ENCODE results near the gene TMEM150B.
A peak's percentile ranks its signal among the peaks of the same experiment; 100 is the strongest.

The TMEM150B gene

DNA sequence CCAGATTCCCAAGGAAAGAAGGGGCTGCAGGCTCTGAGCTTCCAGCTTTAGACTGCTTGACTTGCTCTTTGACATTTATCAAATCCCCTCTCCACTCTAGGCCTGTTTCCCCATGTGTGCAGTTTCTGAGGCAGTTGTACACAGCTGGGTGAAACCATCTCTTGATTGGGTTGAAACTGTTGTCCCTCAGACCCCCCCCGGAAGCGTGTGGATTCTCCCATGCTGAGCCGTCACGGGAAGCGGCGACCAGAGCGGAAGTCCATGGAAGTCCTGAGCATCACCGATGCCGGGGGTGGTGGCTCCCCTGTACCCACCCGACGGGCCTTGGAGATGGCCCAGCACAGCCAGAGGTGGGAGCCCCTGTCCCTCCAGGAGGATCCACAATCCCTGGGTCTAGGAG is 21.7 kb downstream of the TMEM150B start:
- no peak for DNase-seq

DNA sequence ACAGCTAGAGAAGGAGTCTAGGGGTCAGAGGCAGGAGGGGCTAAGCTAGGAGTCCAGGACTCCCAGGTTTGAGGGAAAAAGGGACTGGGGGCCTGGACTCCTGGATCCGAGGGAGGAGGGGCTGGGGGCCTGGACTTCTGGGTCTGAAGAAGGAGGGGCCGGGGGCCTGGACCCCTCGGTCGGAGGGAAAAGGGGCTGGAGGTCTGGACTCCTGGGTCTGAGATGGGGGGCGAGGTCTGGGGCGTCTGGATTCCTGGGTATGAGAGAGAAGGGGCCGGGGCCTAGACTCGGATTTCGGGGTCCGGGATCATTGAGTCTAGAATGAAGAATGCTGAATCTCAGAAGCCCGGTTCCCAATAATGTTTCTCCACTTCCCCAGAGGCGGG is 22.8 kb downstream of the TMEM150B start:
- no peak for DNase-seq

DNA sequence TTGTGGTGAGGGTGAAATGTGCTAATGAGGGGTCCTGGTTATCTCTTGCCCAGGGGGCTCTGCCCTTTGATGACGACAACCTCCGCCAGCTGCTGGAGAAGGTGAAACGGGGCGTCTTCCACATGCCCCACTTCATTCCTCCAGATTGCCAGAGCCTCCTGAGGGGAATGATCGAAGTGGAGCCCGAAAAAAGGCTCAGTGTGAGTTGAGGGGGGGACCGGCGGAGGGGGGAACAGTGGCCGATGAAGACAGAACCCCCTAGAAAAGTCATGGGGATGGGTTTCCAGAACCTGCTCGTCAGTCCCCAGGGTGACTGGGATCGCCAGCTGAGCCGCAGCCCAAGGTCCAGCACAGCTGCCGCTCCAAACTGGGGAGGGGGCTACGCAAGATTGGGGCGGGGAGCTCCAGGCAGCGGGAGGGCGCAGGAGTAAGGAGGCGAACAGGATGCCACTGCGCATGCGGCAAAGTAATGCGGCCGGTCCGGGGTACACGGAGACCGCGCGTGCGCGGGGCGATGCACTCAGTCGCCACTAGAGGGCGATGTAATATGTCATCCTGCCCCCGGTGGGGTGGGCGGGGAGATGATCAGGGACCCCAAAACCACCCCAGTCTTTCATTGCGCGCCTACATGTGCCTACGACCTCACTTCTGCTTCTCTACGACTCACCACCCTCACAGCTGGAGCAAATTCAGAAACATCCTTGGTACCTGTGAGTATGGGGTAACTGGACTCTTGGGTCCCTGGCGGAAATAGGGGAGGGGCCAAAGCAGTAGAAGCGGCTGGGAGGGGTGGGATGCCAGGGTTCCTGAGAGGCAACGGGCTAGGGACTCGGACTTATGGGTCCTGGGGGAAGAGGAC is 23.5 kb downstream of the TMEM150B start:
- peak; percentile 98 for DNase-seq

DNA sequence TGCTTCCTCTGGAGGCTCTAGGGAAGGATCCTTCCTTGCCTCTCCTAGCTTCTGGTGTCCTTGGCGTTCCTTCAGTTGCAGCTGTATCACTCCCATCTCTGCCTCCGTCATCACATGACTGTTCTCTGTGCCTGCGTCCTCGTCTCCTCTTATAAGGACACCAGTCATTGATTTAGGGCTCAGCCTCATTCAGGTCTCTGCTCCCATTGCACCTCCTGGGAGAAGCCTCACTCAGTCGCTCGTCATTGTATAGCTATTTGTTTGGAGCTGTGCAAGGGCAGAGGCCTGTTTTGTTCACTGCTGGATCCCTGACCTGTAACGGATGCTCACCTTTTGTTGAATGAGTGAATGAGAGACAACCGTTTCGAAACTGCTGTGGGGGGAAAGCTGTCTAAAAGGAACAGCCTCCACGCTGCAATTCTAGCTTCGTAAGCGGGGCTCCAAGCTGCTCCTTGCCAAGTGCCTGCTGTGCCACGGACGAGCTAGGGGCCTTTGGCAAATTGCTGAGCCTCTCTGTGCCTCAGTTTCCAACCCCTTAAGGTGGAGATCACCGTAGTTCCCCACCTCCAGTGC is 24.2 kb downstream of the TMEM150B start:
- DNase-seq: no peak

DNA sequence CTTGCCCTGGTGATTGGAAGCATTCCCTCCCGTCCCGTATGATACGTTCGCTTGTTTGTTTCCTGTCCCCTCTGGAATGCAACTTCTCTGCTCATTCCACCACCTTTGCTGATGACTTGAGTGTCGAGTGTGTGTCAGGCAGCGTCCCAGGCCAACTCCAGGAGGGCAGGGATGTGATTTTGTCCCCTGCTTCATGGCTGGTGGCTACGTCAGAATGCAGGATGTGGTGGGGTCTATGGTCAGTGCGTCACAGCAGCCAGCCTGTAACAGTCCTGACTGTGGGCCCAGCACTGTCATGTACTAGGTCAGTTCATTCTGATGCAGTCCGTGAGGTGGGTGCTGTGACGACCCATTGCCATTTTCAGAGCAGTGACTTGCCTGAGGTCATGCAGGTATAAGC is 25.1 kb downstream of the TMEM150B start:
- no peak for DNase-seq

DNA sequence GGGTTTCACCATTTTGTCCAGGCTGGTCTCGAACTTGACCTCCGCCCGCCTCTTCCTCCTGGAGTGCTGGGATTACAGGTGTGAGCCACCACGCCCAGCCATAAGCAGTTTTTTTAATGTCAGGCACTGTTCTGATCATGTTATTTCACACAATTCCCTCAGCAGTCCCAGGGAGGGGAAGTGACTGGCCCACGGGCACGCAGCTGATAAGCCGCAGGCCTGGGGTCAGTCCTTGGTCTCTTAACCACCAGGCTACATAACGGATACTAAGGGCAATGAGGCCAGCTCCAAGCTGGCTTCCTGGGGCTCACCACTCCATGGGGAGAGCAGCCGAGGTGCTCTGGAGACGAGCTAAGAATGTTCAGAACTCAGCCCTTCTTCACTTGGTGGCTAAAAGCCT is 27.9 kb downstream of the TMEM150B start:
- no peak for DNase-seq

DNA sequence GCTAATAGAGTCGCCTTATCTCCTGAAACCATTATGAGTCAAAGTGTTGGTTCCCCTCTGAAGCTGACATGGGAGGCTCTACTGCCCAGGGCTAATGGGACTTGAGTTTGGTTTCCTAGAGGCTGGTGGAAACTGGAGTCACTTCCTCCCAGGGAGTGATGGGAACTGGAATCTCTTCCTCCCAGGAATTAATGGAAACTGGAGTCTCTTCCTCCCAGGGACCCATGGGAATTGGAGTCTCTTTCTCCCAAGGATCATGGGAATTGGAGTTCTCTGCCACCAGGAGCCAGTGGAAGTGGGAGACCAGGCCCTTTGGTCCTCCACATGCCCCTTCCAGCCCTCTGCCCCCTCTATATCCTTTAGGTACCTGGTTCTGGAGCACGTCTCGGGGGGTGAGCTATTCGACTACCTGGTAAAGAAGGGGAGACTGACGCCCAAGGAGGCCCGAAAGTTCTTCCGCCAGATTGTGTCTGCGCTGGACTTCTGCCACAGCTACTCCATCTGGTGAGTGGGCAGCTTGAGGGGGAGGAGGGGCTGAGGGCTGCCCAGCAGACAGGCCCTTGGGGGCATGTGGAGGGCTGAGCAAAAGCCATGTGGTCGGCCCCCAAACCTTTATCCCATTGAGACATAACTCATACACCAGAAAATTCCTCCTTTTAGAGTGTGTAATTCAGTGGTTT is 35.9 kb downstream of the TMEM150B start:
- no peak for DNase-seq

DNA sequence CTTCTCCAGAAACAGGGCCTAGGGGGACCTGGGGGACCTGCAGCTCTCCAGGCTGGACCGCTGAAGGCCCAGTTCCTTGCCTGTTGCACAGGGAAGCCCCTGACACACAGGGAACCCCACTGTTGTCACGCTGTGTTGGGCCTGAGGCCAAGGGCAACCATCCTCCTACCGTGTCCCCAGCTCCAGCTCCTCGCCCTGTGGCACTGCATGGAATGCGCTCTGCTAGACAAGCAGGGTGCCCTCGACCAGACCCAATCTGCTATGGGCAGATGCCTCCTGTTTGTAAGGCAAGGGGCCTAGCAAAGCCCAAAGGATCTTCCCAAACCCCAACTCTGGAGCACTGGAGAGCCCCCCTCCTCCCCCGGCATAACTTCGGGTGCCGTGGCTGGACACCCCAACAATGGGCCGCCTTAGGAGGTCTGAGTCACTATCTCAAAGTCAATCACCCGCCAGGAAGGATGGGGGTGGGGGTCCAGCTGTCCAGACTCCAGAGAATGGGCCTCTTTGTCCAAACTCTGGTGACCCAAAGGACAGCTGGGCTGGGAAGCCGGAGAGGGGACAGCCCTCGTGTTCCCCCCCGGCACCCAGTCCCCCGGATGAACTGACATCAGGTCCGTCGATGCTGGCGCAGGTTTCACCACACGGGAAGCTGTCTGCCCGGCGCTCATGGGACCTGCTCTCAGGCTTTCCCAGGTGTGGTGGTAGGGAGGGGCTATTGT is 37.6 kb downstream of the TMEM150B start:
- no peak for DNase-seq

DNA sequence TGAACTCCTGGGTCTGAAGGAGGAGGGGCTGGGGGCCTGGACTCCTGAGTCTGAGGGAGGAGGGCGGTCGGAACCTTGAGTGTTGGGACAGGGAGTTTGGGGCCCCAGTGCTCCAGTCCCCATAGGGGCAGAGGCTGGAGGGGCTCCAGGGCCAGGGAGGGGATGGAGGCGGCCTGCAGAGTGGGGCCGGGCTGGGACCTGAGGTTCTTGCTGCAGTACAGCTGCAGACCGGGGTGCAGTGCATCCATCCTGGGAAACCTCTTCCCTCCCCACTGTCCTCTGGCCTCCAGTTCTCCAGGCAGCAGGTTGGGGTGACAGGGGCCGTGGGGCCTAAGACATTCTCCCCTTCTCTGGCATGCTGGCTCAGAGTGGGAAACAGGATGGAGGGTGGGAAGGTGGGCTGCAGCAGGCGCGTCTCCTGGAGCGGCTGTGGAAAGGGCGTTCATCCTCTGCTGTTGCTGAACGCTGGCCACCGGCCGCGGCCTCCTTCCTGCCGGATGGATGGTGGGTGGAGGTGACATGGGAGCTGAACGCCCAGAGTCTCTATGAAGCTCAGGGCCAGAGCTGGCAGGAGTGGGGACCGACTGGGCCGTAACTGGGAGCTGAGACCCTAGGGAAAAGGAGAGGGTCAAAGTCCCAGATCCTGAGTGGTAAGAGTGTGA is 39.8 kb downstream of the TMEM150B start:
- no peak for DNase-seq

DNA sequence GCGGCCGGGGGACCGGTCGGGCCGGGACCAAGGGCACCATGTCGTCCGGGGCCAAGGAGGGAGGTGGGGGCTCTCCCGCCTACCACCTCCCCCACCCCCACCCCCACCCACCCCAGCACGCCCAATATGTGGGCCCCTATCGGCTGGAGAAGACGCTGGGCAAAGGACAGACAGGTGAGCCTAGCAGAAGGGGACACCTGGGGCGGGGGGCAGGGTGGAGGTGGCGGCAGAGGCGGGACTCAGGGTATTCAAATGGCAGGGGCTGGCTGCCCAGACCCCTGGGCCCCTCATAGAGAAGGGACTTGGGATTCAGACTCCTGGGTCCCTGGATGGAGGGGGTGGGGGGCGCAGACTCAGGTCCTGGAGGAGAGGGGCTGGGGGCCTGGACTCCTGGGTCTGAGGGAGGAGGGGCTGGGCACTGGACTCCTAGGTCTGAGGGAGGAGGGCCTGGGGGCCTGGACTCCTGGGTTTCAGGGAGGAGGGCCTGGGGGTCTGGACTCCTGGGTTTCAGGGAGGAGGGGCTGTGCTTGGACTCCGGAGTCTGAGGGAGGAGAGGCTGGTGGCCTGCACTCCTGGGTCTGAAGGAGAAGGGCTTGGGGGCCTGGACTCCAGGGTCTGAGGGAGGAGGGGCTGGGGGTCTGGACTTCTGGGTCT is 40.6 kb downstream of the TMEM150B start:
- DNase-seq: no peak

DNA sequence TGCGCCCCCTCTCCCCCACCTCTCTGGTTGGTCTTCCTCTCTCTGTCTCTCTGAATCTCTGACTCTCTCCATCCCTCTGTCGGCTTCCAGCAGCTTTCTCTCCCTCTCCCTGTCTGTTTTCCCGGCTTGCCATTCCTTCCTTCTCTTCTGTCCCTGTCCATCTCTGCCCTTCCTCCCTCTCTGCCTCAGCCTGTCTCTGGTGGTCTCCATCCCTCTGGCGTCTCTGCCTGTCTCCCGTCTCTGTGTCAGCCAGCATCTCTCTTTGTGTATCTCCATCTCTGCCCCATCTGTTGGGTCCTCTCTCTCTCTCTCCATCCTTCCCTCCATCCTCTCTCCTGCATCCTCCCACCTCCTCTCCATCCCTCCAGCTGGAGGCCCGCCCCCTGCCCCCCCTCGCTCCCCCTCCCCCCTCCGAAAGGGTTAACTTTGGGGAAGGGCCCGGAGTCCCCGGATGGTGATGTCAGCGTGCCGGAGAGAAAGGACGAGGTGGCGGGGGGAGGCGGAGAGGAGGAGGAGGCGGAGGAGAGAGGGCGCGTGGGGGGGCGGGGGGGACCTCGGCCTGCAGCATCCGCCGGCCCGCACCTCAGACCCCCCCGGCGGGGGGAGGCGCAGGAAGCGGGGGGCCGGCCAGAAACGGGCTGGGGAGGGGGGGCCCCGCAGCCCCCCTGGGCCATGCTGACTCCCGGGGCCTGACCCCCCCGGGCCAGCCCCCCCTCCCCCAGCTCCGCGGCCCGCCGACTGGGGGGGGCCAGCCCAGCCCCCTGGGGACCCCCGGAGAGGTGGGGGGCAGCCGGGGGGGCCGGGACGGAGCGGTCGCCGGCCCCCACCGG is 41.4 kb downstream of the TMEM150B start, which contains the start of gene BRSK1:
Gene BRSK1, plus strand, starts transcription at position 450 of the 830 bp plus-strand sequence. CDS start 446 bp downstream, outside the sequence.
- DNase-seq: no peak

DNA sequence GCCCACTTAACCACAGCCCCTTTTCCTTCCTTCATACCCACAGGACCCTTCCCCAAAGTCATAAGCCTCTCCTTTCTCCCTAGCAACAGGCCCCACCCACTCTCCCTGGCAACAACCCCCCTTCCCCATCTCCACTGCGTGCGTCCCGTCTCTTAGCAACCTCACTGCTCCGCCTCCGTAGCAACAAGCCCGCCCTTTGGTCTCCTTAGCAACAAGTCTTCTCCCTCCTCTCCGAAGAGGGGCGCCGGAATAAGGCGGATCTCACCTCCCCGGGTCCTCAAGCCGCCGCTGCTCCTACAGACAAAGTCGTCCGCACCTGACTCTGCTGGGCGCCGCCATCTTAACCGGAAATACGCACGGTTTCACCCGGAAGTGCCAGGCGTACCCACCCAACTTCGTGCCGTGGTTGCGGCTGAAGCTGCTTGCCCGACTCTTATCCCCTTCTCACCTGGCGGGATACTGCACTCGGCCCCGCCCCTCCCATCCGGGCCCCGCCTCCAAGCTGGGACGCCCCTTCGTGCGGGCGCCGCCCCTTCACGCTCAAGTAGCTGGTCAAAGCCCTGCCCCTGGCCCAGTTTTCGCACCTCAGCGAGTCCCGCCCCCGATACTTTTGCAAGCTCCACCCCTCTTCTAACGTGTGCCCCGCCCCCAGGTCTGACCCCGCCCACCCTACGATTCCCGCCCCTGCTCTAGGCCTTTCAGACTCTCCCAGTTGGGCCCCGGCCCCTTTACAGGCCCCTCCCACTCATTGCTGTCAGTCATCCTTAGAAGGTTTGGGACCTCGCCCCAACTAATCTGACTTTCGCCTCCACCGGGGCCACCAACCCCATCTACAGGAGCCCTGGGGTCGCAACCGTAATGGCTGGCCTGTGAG is 45.1 kb downstream of the TMEM150B start, which contains the start of gene HSPBP1:
Gene HSPBP1, minus strand, starts transcription at position 341 of the 874 bp plus-strand sequence. CDS start 502 bp downstream, outside the sequence.
- peak; percentile 94 for DNase-seq

DNA sequence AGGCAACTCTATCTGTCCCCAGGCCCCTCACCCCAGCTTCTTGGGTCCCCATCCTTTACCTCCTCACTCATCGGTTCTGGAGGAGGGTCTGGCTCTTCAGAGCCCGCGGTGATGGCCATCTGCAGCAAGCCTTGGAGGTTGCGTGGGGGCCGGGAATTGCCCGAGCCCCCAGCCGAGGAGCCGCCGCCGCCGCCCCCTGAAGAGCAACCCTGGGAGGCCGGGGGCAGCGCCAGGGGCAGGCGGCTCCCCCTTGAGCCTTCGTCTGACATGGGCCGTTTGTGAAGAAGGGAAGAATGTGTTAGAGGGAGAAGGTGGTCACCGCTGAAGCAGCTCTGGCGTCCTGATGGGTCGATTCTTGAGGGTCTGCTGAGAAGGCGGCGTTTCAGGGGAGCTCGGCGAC is 45.8 kb downstream of the TMEM150B start:
- no peak for DNase-seq

DNA sequence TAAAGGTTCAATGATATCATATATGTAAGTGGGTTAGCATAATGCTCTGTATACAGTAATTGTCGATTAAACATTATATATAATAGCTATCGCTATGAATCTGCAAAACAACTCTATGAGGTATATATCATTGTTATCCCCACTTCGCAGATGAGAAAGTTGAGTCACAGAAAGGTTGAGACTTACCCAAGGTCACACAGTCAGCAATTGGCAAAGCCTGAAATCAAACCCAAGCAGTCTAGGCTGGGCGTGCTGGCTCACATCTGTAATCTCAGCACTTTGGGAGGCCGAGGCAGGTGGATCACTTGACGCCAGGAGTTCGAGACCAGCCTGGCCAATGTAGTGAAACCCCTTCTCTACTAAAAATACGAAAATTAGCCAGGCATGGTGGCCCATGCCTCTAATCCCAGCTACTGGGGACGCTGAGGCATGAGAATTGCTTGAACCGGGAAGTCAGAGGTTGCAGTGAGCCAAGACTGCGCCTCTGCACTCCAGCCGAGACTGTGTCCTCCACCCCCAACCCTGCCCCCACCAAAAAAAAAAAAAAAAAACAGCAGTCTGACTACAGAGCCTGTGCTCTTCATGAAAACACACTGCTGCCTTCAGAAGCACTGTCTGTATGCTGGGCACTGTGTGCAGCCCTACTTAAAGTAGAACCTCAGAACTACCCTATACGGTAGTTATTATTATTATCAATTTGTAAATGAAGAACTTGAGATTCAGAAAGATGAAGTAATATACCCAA is 46.6 kb downstream of the TMEM150B start:
- no peak for DNase-seq

DNA sequence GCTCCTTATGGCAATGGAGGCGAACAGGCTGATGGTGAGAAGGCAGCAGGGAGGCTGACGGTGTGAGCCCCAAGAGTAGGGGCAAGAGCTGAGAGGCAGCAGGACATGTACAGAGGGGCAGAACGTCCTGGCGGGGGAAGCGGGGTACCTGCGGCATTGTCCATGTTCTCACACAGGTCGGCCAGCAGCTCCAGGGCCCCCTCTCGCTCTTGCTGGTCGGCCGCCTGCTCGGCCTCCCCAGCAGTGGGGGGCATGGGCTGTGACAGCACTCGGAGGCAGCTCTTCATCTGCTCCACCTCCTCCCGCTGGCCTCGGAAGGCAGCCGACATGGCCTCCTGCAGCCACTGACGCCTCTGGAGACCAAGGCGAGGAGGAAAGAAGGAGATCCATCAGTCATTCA is 47.6 kb downstream of the TMEM150B start:
- DNase-seq: no peak

DNA sequence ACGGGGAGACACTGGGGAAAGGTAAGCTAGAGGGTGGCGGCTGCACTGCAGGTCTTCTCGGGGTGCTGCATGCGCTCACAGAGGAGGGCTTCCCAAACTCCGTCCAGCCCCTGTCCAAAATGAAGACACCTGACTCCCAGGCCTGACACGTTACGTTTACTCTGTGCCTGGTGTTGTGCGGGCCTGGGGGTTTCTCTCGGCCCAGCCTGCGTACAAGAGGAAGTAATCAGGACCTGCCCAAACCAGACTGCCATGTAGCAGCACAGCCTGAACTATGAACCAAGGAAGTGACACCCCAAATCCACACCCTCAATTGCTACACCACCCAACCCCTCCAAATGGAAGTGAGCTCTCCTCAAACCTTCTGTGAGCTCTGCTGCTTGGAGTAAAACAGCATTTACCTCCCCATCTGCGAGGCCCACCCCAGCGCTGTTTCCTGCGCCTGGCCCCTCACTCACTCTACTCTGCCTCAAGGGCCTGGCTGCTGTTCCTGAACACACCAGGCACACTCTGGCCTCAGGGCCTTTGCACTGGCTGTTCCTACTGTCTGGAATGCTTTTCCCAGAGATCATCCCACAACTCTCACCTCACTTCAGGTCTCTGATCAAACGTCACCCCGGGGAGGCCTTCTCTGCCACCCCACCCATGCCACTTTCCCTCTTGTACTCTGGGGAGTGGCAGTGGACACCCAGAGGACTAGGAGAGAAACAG is 48.3 kb downstream of the TMEM150B start:
- DNase-seq: no peak

DNA sequence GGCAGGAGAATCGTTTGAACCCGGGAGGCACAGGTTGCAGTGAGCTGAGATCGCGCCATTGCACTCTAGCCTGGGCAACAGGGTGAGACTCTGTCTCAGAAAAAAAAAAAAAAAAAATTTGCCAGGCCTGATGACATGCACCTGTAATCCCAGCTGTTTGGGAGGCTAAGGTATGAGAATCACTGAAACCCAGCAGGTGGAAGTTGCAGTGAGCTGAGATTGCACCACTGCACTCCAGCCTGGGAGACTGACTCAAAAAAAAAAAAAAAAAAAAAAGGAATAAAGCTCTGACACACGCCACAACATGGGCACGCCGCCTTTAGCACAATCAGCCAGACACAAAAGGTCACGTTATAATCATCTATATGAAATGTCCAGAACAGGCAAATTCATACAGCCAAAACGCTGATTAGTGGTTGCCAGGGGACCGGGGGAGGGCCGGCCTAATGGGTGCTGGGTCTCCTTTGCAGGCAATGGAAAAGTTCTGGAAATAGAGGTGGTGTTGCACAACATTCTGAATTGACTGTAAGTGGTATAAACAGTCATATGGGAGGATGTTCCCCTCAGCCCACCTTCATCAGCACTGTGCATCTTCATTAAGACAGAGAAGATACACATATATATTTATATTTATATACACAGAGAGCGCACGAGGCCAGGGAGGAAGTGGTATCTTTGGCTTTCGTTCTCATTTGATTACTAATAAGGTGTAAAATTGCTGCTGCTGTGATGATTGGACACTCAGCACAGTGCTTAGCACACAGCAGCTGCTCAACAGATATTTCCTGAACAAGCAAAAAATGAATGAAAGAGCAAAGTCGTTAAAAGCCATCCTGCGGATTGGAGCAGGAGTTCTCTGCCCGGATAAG is 49.1 kb downstream of the TMEM150B start:
- DNase-seq: no peak
